Osteoblast (primary cell): Measurements from ENCODE around the gene ANO6. TPM values are rescaled to one million over a fixed set of nuclear protein-coding genes. Genes with fewer than 3 reads are reported as not detected.

ENCODE experiments used
- DNase-seq: peaks from one replicate; pipeline ENCODE4 v3.0.0; 2011; ENCODE audit warnings: low spot score, mixed read lengths; ENCODE audit not compliant: insufficient read length; ENCODE audit errors: missing footprints
- H2AFZ ChIP-seq: 2 replicates; pipeline ENCODE4 v1.6.0; 2011; ENCODE audit warnings: mild to moderate bottlenecking, low read length
- H3K27ac ChIP-seq: 2 replicates; pipeline ENCODE4 v1.5.1; 2011; ENCODE audit warnings: mild to moderate bottlenecking, low read depth, low read length, moderate library complexity
- H3K27me3 ChIP-seq: 2 replicates; pipeline ENCODE4 v1.6.0; 2012; ENCODE audit warnings: mild to moderate bottlenecking, control low read depth, inconsistent platforms, low read length, moderate library complexity; ENCODE audit not compliant: insufficient read depth
- H3K36me3 ChIP-seq: 2 replicates; pipeline ENCODE4 v1.5.1; 2011; ENCODE audit warnings: mild to moderate bottlenecking, low read length, control low read depth, moderate library complexity; ENCODE audit not compliant: insufficient read depth
- H3K4me1 ChIP-seq: 2 replicates; pipeline ENCODE4 v1.5.1; 2011; ENCODE audit warnings: mild to moderate bottlenecking, low read length, control low read depth, moderate library complexity; ENCODE audit not compliant: insufficient read depth
- H3K4me2 ChIP-seq: 2 replicates; pipeline ENCODE4 v1.6.0; 2011; ENCODE audit warnings: mild to moderate bottlenecking, low read length; ENCODE audit not compliant: insufficient read depth
- H3K4me3 ChIP-seq: fragments of 200-600 bp; sonication (generic); 3 replicates; pipeline ENCODE4 v1.5.1; 2012; ENCODE audit warnings: mild to moderate bottlenecking, low read length, inconsistent platforms; ENCODE audit not compliant: insufficient read depth
- H3K79me2 ChIP-seq: 2 replicates; pipeline ENCODE4 v1.6.0; 2012; ENCODE audit warnings: mild to moderate bottlenecking, low read length, control low read depth, inconsistent platforms; ENCODE audit not compliant: insufficient read depth
- H3K9me3 ChIP-seq: 2 replicates; pipeline ENCODE4 v1.5.1; 2011; ENCODE audit warnings: low read depth, low read length, control low read depth
- H4K20me1 ChIP-seq: 2 replicates; pipeline ENCODE4 v1.6.0; 2012; ENCODE audit warnings: mild to moderate bottlenecking, low read length, control low read depth; ENCODE audit not compliant: insufficient read depth
- total RNA-seq: library from RNA; depleted of rRNA; stranded (reverse); fragments of >200 nt; gene quantifications from 2 replicates; pipeline ENCODE4 v1.2.3, GENCODE V29; 2012
- TF ChIP-seq, protein P1 (sequence below): IDR thresholded peaks from 2 replicates; pipeline ENCODE4 v1.5.1; 2011; ENCODE audit warnings: mild to moderate bottlenecking, low read depth, low read length, moderate library complexity; ENCODE audit errors: extremely low read depth

ANO6 gene
- total RNA-seq, 1 donor = 49.9 TPM

DNA sequence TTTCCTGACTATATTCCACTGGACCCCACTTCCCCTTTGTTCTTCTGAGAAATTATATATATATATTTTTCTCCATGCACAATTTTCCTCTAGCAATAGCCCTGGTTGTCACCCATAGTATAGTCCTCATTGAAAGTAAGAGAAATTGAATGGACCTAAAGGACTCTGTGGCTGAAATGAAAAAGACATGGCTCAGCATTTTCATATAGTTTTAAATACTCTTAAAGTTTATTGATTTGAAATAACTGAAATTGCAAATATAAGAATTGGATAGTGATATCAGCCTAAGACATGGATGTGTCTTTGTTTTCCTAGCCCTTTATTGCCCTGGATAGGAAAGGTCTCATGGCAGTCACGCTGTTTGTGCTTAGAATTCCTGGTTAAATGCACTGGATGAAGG, 113.8 kb downstream of the ANO6 start:
- Histone ChIP-seq H3K36me3 (no peaks in the 10 kb centered on the region), H3K27ac (no peak overlapping the region), H3K4me2 (no peak overlapping the region), H3K27me3 (no peaks in the 10 kb centered on the region), H3K79me2 (peaks cover 2% of the 10 kb centered on the region), H3K4me3 (no peak overlapping the region), H4K20me1 (no peaks in the 10 kb centered on the region), H2AFZ (no peak overlapping the region), H3K9me3 (no peaks in the 10 kb centered on the region), H3K4me1 (peaks cover 5% of the 10 kb centered on the region)
- TF ChIP-seq, protein P1, sequence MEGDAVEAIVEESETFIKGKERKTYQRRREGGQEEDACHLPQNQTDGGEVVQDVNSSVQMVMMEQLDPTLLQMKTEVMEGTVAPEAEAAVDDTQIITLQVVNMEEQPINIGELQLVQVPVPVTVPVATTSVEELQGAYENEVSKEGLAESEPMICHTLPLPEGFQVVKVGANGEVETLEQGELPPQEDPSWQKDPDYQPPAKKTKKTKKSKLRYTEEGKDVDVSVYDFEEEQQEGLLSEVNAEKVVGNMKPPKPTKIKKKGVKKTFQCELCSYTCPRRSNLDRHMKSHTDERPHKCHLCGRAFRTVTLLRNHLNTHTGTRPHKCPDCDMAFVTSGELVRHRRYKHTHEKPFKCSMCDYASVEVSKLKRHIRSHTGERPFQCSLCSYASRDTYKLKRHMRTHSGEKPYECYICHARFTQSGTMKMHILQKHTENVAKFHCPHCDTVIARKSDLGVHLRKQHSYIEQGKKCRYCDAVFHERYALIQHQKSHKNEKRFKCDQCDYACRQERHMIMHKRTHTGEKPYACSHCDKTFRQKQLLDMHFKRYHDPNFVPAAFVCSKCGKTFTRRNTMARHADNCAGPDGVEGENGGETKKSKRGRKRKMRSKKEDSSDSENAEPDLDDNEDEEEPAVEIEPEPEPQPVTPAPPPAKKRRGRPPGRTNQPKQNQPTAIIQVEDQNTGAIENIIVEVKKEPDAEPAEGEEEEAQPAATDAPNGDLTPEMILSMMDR = no peak
- no peak for DNase-seq

DNA sequence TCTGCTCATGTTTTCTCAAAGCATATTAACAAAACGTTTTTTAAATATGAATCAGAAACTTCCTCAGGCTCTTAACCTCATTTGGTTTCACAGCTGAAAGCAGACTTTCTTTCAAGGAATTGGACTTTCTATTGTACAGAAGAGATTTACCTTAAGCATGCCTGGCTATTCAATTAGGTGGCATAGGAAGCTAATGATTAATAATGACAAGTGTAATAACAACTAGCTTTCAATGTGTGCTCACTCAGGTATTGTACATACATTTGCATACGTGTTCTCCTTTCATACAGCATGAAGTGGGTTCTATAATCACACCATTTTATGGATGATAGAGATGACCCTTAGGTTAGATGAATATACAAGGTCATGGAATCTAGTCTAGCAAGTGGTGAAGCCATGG, 115.7 kb downstream of the ANO6 start:
- Histone ChIP-seq H4K20me1 (no peaks in the 10 kb centered on the region), H3K4me2 (no peak overlapping the region), H3K36me3 (no peaks in the 10 kb centered on the region), H3K9me3 (no peaks in the 10 kb centered on the region), H2AFZ (no peak overlapping the region), H3K4me3 (no peak overlapping the region), H3K27me3 (no peaks in the 10 kb centered on the region), H3K27ac (no peak overlapping the region), H3K79me2 (peaks cover 2% of the 10 kb centered on the region), H3K4me1 (peaks cover 6% of the 10 kb centered on the region)
- no peak for DNase-seq
- TF ChIP-seq, protein P1 = no peak

- H3K4me1 ChIP-seq = peaks cover 9% of the 10 kb centered on the region
These were observed 118.5 kb downstream of the ANO6 start for GRCh38 chr12:45334396-45334795.

GRCh38 chr12:45336331-45336730, 120.4 kb downstream of the ANO6 start:
- H2AFZ ChIP-seq = no peak overlapping the region
- H3K79me2 ChIP-seq = no peaks in the 10 kb centered on the region
- H3K36me3 ChIP-seq = no peaks in the 10 kb centered on the region
- no peaks in the 10 kb centered on the region for H3K9me3 ChIP-seq
- TF ChIP-seq, protein P1 = no peak
- peak overlapping the region; percentile 76 for H3K27ac ChIP-seq
- no peaks in the 10 kb centered on the region for H3K27me3 ChIP-seq
- DNase-seq = no peak
- H3K4me2 ChIP-seq = no peak overlapping the region
- no peaks in the 10 kb centered on the region for H4K20me1 ChIP-seq
- no peak overlapping the region for H3K4me3 ChIP-seq
- peaks cover 9% of the 10 kb centered on the region for H3K4me1 ChIP-seq

More at GRCh38 chr12:45334396-45334795, 118.5 kb downstream of the ANO6 start:
- Histone ChIP-seq H3K27ac (no peak overlapping the region), H3K9me3 (no peaks in the 10 kb centered on the region), H4K20me1 (no peaks in the 10 kb centered on the region), H3K27me3 (no peaks in the 10 kb centered on the region), H3K4me2 (no peak overlapping the region), H3K79me2 (no peaks in the 10 kb centered on the region), H3K36me3 (no peaks in the 10 kb centered on the region), H2AFZ (no peak overlapping the region), H3K4me3 (no peak overlapping the region)
- TF ChIP-seq, protein P1 = no peak
- DNase-seq = no peak
